NOMO-1 treated with dmso at 0.1 percent for 144 hours (cell line): Measurements from ENCODE around the gene ZNF841.
"Not testable (repeated sequence)": the region's sequence is repeated elsewhere in the genome, so short reads cannot be mapped to it uniquely, and the experiment has no call there.

Experiments
- DNase-seq: peaks from one replicate; lab custom pipeline; 2025; ENCODE audit not compliant: unreplicated experiment; lab: John Stamatoyannopoulos, UW

The ZNF841 gene

DNA sequence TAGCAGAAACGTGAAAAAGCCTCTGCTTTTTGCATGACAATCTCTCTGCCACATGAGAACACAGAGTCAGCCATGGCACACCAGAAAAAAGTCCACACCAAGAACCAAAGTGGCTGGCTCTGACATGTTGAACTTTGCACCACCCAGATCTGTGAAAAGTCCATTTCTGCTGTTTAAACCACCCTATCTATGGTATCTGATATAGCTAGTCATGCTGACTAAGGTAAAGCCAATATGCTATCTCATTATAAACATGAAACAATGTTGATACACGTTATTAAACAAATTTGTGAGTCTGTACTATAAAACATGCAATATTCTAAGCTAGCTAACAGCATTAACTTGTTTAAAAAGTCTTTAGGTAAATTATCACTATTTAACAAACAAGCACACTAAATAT lies 25.9 kb downstream of the ZNF841 start:
- no peak for DNase-seq

DNA sequence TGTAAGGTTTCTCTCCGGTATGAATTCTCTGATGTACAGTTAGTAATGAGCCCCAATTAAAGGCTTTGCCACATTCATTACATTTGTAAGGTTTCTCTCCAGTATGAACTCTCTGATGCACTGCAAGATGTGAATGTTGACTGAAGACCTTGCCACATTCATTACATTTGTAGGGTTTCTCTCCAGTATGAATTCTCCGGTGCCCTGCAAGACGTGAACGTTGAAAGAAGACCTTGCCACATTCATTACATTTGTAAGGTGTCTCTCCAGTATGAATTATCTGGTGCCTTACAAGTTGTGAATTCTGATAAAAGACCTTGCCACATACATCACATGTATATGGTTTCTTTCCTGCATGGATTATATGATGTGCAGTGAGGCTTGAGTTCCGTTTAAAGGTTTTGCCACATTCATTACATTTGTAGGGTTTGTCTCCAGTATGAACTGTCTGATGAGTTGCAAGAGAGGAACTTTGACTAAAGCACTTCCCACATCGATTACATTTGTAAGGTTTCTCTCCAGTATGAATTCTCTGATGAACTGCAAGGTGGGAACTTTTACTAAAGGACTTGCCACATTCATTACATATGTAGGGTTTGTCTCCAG lies 29.2 kb downstream of the ZNF841 start:
- DNase-seq = no peak

DNA sequence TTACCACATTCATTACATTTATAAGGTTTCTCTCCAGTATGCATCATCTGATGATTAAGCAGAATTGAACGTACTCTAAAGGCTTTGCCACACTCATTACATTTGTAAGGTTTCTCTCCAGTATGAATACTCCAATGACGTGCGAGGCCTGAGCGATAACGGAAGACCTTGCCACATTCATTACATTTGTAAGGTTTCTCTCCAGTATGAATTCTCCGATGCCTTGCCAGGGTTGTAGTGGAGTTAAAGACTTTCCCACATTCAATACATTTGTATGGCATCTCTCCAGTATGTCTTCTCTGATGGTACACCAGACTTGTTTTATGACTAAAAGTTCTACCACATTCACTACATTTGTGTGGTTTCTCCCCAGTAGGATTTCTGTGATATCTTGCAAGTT lies 30.2 kb downstream of the ZNF841 start:
- no peak for DNase-seq

DNA sequence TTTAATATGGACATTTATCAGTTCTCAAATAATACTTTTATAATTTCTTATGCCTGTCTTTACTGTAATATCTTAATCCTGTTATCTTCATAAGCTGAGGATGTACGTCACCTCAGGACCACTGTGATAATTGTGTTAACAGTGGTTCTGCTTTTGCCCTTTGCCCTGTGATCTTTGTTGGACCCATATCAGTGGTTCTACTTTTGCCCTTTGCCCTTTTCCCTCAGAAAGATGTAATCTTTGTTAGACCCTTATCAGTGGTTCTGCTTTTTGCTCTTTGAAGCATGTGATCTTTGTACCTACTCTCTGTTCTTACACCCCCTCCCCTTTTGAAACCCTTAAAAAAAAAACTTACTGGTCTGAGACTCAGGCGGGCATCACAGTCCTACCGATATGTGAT lies 39.1 kb downstream of the ZNF841 start:
- DNase-seq = not testable (repeated sequence)

DNA sequence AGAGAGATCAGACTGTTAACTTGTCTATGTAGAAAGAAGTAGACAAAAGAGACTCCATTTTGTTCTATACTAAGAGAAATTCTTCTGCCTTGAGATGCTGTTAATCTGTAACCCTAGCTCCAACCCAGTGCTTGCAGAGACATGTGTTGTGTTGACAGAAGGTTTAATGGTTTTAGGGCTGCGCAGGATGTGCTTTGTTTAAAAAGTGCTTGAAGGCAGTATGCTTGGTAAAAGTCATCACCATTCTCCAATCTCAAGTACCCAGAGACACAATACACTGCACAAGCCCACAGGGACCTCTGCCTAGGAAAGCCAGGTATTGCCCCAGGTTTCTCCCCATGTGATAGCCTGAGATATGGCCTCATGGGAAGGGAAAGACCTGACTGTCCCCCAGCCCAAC lies 43.8 kb downstream of the ZNF841 start:
- DNase-seq = not testable (repeated sequence)

DNA sequence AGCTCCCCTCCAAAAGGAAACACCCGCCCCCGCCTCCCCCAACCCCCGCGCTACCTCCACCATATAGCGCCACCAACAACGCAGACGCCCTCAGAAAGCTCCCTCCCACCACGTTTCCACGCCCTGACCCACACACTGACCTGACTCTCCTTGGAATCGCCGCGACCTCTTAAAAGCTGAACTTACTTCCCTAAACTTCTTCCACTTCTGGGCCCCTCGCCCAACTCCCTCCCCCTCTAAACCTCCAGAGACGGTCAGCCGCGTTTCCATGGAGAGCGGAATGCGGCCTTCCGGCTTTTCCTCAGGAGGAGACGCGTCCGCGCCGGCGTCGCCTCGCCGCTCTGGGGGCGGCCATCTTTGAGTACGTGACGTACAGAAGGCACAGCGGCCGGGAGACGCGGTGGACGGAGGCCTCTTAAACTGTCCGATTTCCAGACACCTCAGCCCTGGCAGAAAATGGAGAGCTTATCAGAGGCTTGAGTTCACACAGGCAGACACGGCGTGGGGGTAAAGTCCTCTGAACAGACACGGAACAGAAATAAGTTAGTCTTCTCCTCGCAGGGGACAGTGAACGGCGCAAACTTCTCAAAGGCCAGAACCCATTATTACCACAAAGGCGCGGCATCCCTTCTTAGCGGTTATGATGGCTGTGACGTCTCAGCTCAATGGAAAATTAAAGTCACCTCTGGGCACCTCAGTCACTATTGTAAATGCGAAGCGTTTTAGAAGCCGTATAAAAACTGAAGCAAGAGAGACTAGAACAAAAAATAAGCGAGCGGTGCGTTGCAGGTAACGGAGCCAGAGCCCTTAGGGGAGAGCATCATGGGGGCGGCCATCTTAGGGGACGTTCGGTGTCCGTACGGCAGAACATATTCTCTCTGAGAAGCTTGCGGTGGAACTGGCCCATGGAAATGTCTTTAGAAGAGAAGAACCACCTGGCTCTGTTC lies 46.7 kb downstream of the ZNF841 start, which contains the start of gene ZNF432:
Gene ZNF432 (minus strand): TSS at position 284 of the 947 bp plus-strand sequence. CDS start 1,970 bp downstream, outside the sequence.
- DNase-seq = peak; percentile 93

DNA sequence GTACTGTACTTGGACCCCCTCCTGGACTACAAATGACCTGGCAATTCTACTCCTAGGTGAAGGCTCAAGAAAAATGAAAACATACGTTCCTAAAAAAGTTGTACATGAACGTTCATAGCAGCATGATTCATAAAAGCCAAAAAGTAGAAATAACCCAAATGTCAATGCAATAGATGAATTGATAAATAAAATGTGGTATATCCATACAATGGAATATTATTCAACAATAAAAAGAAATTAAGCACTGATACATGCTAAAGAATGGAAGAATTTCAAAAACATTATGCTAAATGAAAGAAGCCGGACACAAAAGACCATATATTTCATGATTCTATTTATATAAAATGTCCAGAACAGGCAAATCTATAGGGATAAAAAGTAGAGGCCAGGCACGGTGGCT lies 56.4 kb downstream of the ZNF841 start:
- DNase-seq = no peak

DNA sequence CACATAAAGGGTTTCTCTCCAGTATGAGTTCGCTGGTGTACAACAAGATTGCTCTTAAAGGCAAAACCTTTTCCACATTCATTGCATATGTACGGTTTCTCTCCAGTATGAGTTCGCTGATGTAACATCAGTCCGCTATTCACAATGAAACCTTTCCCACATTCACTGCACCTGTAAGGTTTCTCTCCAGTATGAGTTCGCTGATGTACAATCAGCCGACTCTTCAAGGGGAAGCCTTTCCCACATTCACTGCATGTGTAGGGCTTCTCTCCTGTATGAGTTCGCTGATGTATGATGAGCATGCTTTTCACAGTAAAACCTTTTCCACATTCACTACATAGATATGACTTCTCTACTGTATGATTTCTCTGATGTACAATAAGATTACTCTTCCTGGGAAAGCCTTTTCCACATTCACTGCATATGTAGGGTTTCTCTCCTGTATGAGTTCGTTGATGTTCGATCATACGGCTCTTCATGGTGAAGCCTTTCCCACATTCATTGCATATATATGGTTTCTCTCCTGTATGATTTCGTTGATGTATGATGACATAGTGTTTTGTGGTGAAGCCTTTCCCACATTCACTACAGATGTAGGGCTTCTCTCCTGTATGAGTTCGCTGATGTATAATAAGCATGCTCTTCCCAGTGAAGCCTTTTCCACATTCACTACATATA lies 61.4 kb downstream of the ZNF841 start:
- no peak for DNase-seq

DNA sequence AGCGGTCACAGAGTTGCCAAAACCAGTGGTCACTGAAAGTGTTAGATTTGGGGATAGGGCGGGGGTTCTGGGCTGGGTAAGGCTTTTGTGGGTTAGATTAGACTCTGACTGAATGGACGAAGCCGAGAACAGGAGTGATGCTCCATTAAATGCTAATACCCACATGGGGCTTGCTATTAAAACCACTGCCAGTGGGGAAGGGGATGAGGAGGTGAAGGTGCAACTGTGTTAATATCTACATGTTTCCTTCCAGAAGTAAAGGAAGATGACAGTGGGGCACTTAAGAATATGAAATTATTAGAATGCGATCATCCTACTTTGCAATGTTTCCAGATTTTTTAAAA lies 66.8 kb downstream of the ZNF841 start:
- DNase-seq = peak; percentile 27

DNA sequence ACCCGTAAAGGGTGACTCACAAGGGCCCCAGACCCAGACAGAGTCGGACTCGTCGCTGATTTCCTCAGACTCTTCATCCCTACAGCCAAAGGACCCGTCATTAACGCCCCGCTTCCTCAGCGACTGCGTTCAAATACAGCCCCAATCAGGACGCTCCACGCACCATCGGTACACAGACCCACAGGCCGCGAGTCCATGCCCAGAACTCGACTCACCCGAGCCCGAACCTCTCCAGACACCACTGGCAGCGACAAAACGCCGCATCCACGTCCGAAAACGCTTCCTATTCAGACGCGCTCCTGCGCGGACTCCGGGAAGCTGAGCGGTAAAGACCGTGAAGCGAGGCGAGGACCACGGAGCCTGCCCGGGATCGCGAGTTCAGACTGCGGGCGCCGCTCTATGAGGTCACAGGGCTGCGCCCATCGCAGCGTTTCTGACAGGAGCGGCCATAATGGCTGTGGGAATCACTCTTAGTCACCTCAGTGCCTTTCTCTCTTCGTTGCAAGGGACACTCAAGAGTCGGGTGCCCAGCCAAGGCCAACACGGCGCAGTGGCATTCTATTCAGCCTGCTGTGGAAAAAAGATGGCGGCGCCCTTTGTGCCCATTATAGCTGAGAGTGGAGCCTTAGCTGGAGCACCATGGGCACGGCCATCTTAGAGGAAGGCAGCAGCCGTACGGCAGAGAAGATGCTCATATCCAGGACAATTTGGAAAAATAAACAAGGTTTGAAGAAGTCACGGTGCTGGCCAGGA lies 67.4 kb downstream of the ZNF841 start, which contains the start of gene ZNF614:
Gene ZNF614 (minus strand): TSS at position 353 of the 753 bp plus-strand sequence. CDS start 2,634 bp downstream, outside the sequence.
- DNase-seq = peak; percentile 80

DNA sequence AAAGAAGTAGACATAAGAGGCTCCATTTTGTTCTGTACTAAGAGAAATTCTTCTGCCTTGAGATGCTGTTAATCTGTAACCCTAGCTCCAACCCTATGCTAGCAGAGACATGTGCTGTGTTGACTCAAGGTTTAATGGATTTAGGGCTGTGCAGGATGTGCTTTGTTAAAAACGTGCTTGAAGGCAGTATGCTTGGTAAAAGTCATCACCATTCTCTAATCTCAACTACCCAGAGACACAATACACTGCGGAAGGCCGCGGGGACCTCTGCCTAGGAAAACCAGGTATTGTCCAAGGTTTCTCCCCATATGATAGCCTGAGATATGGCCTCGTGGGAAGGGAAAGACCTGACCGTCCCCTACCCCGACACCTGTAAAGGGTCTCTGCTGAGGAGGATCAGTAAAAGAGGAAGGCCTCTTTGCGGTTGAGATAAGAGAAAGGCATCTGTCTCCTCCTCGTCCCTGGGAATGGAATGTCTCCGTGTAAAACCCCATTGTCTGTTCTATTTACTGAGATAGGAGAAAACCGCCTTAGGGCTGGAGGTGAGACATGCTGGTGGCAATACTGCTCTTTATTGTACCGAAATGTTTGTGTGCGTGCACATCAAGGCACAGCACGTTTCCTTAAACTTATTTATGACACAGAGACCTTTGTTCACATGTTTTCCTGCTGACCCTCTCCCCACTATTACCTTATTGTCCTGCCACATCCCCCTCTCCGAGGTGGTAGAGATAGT lies 69.1 kb downstream of the ZNF841 start:
- DNase-seq = not testable (repeated sequence)

DNA sequence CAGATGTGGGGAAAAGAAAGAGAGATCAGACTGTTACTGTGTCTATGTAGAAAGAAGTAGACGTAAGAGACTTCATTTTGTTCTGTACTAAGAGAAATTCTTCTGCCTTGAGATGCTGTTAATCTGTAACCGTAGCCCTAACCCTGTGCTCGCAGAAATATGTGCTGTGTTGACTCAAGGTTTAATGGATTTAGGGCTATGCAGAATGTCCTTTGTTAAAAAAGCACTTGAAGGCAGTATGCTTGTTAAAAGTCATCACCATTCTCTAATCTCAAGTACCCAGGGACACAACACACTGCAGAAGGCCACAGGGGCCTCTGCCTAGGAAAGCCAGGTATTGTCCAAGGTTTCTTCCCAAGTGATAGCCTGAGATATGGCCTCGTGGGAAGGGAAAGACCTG lies 71.1 kb downstream of the ZNF841 start:
- DNase-seq = not testable (repeated sequence)

DNA sequence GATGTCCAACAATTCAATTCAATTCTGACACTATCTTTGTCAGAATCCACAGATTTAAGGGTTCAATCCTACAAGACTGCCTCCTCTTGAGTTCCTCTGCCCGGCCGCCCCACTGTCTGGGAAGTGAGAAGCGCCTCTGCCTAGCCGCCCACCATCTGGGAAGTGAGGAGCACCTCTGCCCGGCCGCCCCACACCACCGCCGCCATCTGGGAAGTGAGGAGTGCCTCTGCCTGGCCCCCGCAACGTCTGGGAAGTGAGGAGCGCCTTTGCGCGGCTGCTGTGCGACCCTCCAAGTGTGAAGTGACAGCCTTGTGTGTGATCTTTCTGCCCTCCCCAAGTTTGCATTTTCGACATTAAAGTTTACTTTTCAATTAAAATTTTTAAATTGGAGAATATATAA lies 73.4 kb downstream of the ZNF841 start:
- DNase-seq = no peak

DNA sequence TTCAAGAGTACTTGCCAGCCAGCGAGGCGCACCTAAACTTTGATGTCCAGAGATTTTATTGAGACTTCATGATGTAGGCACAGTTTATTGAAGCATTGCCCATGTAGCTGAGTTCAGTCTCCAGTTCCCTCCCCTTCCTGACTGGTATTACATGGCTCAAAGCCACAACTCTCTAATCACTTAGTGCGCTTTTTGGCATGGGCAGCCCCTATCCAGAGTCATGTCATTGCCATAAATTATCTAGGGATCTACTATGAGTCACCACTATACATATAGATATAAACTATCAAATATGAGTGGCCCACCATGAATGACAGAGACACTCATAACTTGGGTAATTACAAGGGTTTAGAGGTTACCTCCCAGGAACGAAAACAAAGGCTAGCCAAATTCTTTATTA lies 75.1 kb downstream of the ZNF841 start:
- DNase-seq = no peak
